ENCODE results near the gene P3H4.
"Not testable (repeated sequence)": the region's sequence is repeated elsewhere in the genome, so short reads cannot be mapped to it uniquely, and the experiment has no call there.

The P3H4 gene

DNA sequence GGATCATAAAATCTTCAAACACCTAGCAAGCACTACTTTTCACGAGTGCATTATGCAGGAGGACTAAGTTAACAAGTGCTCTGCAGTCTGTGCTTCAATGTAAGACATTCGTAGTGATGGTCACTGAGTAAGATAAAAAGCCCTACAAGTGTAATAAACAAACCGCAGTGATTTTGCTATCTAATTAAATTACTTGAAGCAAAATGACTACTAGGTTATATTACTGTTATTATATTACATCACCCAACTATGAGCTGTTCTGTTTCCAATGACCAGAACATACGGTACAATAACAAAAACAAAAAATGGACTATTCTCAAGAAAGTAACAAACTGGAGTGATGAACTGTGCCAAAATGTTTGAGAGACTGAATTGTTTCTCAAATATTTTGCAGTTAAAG is 37.0 kb upstream of the P3H4 start:
- H4K8ac ChIP-seq (ENCODE audit: low read depth, low read length), result no peak overlapping the region
- no peak overlapping the region for H3K18ac ChIP-seq (ENCODE audit: low read length)
- H3K14ac ChIP-seq (ENCODE audit: low read length), result no peak overlapping the region
- H3K79me2 ChIP-seq (ENCODE audit: control insufficient read depth, insufficient read depth, low read length, poor library complexity), result no peaks in the 10 kb centered on the region
- no peak overlapping the region for H3K4me2 ChIP-seq (ENCODE audit: low read length)
- no peak overlapping the region for H2AK5ac ChIP-seq (ENCODE audit: low read length)
- no peak overlapping the region for H2AFZ ChIP-seq (ENCODE audit: insufficient read depth, low read length, poor library complexity)
- DNase-seq, result no peak
- H3K4ac ChIP-seq (ENCODE audit: low read depth, low read length), result no peak overlapping the region
- peaks cover 2 to 3% of the 10 kb centered on the region in 2 experiments for H3K36me3 ChIP-seq (ENCODE audit: control insufficient read depth in 1 of 2, insufficient read depth in 2 of 2, low read length in 2 of 2)
- no peak overlapping the region for H3K4me3 ChIP-seq (ENCODE audit: low read depth, low read length)
- no peaks in the 10 kb centered on the region for H3K79me1 ChIP-seq (ENCODE audit: low read length)
- H4K12ac ChIP-seq (ENCODE audit: low read depth, low read length), result no peak overlapping the region
- H4K91ac ChIP-seq (ENCODE audit: low read depth, low read length), result no peak overlapping the region
- H2BK120ac ChIP-seq (ENCODE audit: insufficient read depth, low read length, poor library complexity), result no peak overlapping the region
- no CpG with 5 or more reads among the region's 4 CpGs for WGBS (ENCODE audit: extremely low coverage, insufficient coverage, insufficient read length)
- no peaks in the 10 kb centered on the region for H3K4me1 ChIP-seq (ENCODE audit: control insufficient read depth in 1 of 2, insufficient read depth in 2 of 2, low read length in 2 of 2)
- H3K27ac ChIP-seq (ENCODE audit: low read depth, low read length), result no peak overlapping the region
- no peaks in the 10 kb centered on the region for H3K9me3 ChIP-seq (ENCODE audit: insufficient read depth, low read depth, low read length)
- no peak overlapping the region for H2BK5ac ChIP-seq (ENCODE audit: low read depth, low read length, poor library complexity)
- H3K27me3 ChIP-seq (ENCODE audit: insufficient read depth, low read length), result no peaks in the 10 kb centered on the region
- H3K9ac ChIP-seq (ENCODE audit: low read length), result no peak overlapping the region
- no peak overlapping the region for H2BK12ac ChIP-seq (ENCODE audit: low read length)
- no peak overlapping the region for H3K23ac ChIP-seq (ENCODE audit: low read length)

DNA sequence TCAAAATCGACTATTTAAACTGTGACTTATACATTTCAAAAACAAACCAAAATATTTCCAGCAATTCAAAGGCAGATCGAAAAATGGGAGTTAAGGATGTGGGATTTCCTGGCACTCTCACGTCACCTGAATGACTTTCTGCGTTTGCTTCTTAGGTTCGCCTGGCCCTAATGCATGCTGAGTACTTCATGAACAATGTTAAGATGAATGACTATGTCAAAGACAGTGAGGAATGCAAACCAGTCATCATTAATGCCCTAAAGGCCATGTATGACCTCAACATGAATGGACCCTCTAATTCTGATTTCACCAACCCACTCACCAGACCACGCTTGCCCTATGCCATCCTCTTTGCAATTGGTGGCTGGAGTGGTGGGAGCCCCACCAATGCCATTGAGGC is 33.2 kb upstream of the P3H4 start:
- Histone ChIP-seq H2AK5ac (ENCODE audit: low read length) (no peak overlapping the region), H3K4me1 (ENCODE audit: control insufficient read depth in 1 of 2, insufficient read depth in 2 of 2, low read length in 2 of 2) (no peaks in the 10 kb centered on the region), H2BK12ac (ENCODE audit: low read length) (no peak overlapping the region), H3K79me1 (ENCODE audit: low read length) (no peaks in the 10 kb centered on the region), H3K4me2 (ENCODE audit: low read length) (no peak overlapping the region), H3K23ac (ENCODE audit: low read length) (no peak overlapping the region), H3K4ac (ENCODE audit: low read depth, low read length) (no peak overlapping the region), H4K8ac (ENCODE audit: low read depth, low read length) (no peak overlapping the region), H3K27ac (ENCODE audit: low read depth, low read length) (no peak overlapping the region), H2BK5ac (ENCODE audit: low read depth, low read length, poor library complexity) (no peak overlapping the region), H4K91ac (ENCODE audit: low read depth, low read length) (no peak overlapping the region), H4K12ac (ENCODE audit: low read depth, low read length) (no peak overlapping the region), H3K79me2 (ENCODE audit: control insufficient read depth, insufficient read depth, low read length, poor library complexity) (no peaks in the 10 kb centered on the region), H3K4me3 (ENCODE audit: low read depth, low read length) (no peak overlapping the region), H3K27me3 (ENCODE audit: insufficient read depth, low read length) (no peaks in the 10 kb centered on the region), H3K9me3 (ENCODE audit: insufficient read depth, low read depth, low read length) (no peaks in the 10 kb centered on the region), H3K14ac (ENCODE audit: low read length) (no peak overlapping the region), H3K18ac (ENCODE audit: low read length) (no peak overlapping the region), H3K9ac (ENCODE audit: low read length) (no peak overlapping the region), H3K36me3 (ENCODE audit: control insufficient read depth in 1 of 2, insufficient read depth in 2 of 2, low read length in 2 of 2) (no peaks in the 10 kb centered on the region), H2BK120ac (ENCODE audit: insufficient read depth, low read length, poor library complexity) (no peak overlapping the region), H2AFZ (ENCODE audit: insufficient read depth, low read length, poor library complexity) (no peak overlapping the region)
- no CpG with 5 or more reads among the region's 6 CpGs for WGBS (ENCODE audit: extremely low coverage, insufficient coverage, insufficient read length)
- DNase-seq, result peak; percentile 44 to 54

DNA sequence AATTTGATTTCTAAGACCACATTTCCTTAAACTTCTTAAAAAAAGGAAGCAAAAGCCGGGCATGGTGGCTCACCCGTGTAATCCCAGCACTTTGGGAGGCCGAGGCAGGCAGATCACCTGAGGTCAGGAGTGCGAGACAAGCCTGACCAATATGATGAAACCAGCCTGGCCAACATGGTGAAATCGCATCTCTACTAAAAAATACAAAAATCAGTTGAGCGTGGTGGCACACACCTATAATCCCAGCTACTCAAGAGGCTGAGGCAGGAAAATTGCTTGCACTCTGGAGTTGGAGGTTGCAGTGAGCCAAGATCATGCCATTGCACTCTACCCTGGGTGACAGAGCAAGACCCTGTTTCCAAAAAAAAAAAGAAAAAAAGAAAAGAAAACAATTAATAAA is 29.0 kb upstream of the P3H4 start:
- H3K4me3 ChIP-seq (ENCODE audit: low read depth, low read length); H3K36me3 ChIP-seq (ENCODE audit: control insufficient read depth in 1 of 2, insufficient read depth in 2 of 2, low read length in 2 of 2); H3K4ac ChIP-seq (ENCODE audit: low read depth, low read length); H3K9ac ChIP-seq (ENCODE audit: low read length); H3K79me1 ChIP-seq (ENCODE audit: low read length); H4K8ac ChIP-seq (ENCODE audit: low read depth, low read length); H3K4me2 ChIP-seq (ENCODE audit: low read length); H3K14ac ChIP-seq (ENCODE audit: low read length); H3K27ac ChIP-seq (ENCODE audit: low read depth, low read length); H2AFZ ChIP-seq (ENCODE audit: insufficient read depth, low read length, poor library complexity); H4K91ac ChIP-seq (ENCODE audit: low read depth, low read length); H2AK5ac ChIP-seq (ENCODE audit: low read length); H3K4me1 ChIP-seq (ENCODE audit: control insufficient read depth in 1 of 2, insufficient read depth in 2 of 2, low read length in 2 of 2); H2BK120ac ChIP-seq (ENCODE audit: insufficient read depth, low read length, poor library complexity); H2BK5ac ChIP-seq (ENCODE audit: low read depth, low read length, poor library complexity); DNase-seq; H4K12ac ChIP-seq (ENCODE audit: low read depth, low read length); H2BK12ac ChIP-seq (ENCODE audit: low read length); H3K27me3 ChIP-seq (ENCODE audit: insufficient read depth, low read length); H3K23ac ChIP-seq (ENCODE audit: low read length); H3K79me2 ChIP-seq (ENCODE audit: control insufficient read depth, insufficient read depth, low read length, poor library complexity); H3K9me3 ChIP-seq (ENCODE audit: insufficient read depth, low read depth, low read length); H3K18ac ChIP-seq (ENCODE audit: low read length): not testable (repeated sequence)
- WGBS (ENCODE audit: extremely low coverage, insufficient coverage, insufficient read length), result no CpG with 5 or more reads among the region's 6 CpGs

GRCh38 chr17:41839448-41839847 is 27.7 kb upstream of the P3H4 start:
- not testable (repeated sequence) for H2AFZ ChIP-seq (ENCODE audit: insufficient read depth, low read length, poor library complexity); H3K14ac ChIP-seq (ENCODE audit: low read length); H3K18ac ChIP-seq (ENCODE audit: low read length); H3K4me1 ChIP-seq (ENCODE audit: control insufficient read depth in 1 of 2, insufficient read depth in 2 of 2, low read length in 2 of 2); H3K9ac ChIP-seq (ENCODE audit: low read length); H2BK120ac ChIP-seq (ENCODE audit: insufficient read depth, low read length, poor library complexity); H4K8ac ChIP-seq (ENCODE audit: low read depth, low read length); H4K12ac ChIP-seq (ENCODE audit: low read depth, low read length); H3K9me3 ChIP-seq (ENCODE audit: insufficient read depth, low read depth, low read length); H4K91ac ChIP-seq (ENCODE audit: low read depth, low read length); H3K27me3 ChIP-seq (ENCODE audit: insufficient read depth, low read length); DNase-seq; H3K4me2 ChIP-seq (ENCODE audit: low read length); H3K79me2 ChIP-seq (ENCODE audit: control insufficient read depth, insufficient read depth, low read length, poor library complexity); H3K4me3 ChIP-seq (ENCODE audit: low read depth, low read length); H2AK5ac ChIP-seq (ENCODE audit: low read length); H3K23ac ChIP-seq (ENCODE audit: low read length); H2BK12ac ChIP-seq (ENCODE audit: low read length); H3K4ac ChIP-seq (ENCODE audit: low read depth, low read length); H3K36me3 ChIP-seq (ENCODE audit: control insufficient read depth in 1 of 2, insufficient read depth in 2 of 2, low read length in 2 of 2); H3K27ac ChIP-seq (ENCODE audit: low read depth, low read length); H3K79me1 ChIP-seq (ENCODE audit: low read length); H2BK5ac ChIP-seq (ENCODE audit: low read depth, low read length, poor library complexity)
- WGBS (ENCODE audit: extremely low coverage, insufficient coverage, insufficient read length), result no CpG with 5 or more reads among the region's 2 CpGs

Data from trophoblast cell (in vitro differentiated cells and primary cell).